NCI-H1105 treated with DMSO at 0.1 percent for 48 hours (cell line): ENCODE measurements around the gene FAM53A.
"Not testable (repeated sequence)": the region's sequence is repeated elsewhere in the genome, so short reads cannot be mapped to it uniquely, and the experiment has no call there.

Experiments
- DNase-seq: peaks from one replicate; lab custom pipeline; 2025; lab: John Stamatoyannopoulos, UW

The FAM53A gene

GRCh38 chr4:1659104-1660043 is 24.7 kb downstream of the FAM53A start:
- no peak for DNase-seq

GRCh38 chr4:1658581-1658980 is 25.5 kb downstream of the FAM53A start:
- DNase-seq: no peak

GRCh38 chr4:1658146-1658545 is 26.0 kb downstream of the FAM53A start:
- no peak for DNase-seq

- DNase-seq: no peak
Observed at GRCh38 chr4:1656986-1657385, 27.1 kb downstream of the FAM53A start.

- DNase-seq: no peak
Observed at GRCh38 chr4:1656132-1656531, 28.0 kb downstream of the FAM53A start.

- no peak for DNase-seq
Observed at GRCh38 chr4:1655676-1656075, 28.4 kb downstream of the FAM53A start.

GRCh38 chr4:1655081-1655480 is 29.0 kb downstream of the FAM53A start:
- no peak for DNase-seq

- no peak for DNase-seq
Observed at GRCh38 chr4:1654216-1654955, 29.7 kb downstream of the FAM53A start.

GRCh38 chr4:1653776-1654175 is 30.3 kb downstream of the FAM53A start:
- no peak for DNase-seq

GRCh38 chr4:1652088-1652487 is 32.0 kb downstream of the FAM53A start:
- DNase-seq: no peak

- DNase-seq: no peak
Observed at GRCh38 chr4:1651609-1652008, 32.5 kb downstream of the FAM53A start.

GRCh38 chr4:1648962-1649361 is 35.2 kb downstream of the FAM53A start:
- no peak for DNase-seq

- DNase-seq: no peak
Observed at GRCh38 chr4:1647432-1647831, 36.7 kb downstream of the FAM53A start.

GRCh38 chr4:1646690-1647089 is 37.4 kb downstream of the FAM53A start:
- no peak for DNase-seq

- no peak for DNase-seq
Observed at GRCh38 chr4:1644891-1645657, 39.0 kb downstream of the FAM53A start.

- DNase-seq: no peak
Observed at GRCh38 chr4:1643971-1644735, 40.0 kb downstream of the FAM53A start.

- DNase-seq: no peak
Observed at GRCh38 chr4:1642196-1642951, 41.7 kb downstream of the FAM53A start.

GRCh38 chr4:1641671-1642070 is 42.4 kb downstream of the FAM53A start:
- no peak for DNase-seq

- not testable (repeated sequence) for DNase-seq
Observed at GRCh38 chr4:1640716-1641503, 43.2 kb downstream of the FAM53A start.

- DNase-seq: no peak
Observed at GRCh38 chr4:1640190-1640589, 43.9 kb downstream of the FAM53A start.
